Mucosa of stomach (tissue), 1 donor: ENCODE measurements around the gene MYO7A.
A peak's percentile ranks its signal among the peaks of the same experiment; 100 is the strongest.

Source experiments
- H3K27me3 ChIP-seq: one replicate; pipeline ENCODE4 v1.7.0; 2013; ENCODE audit warnings: mild to moderate bottlenecking, low read length; ENCODE audit not compliant: control insufficient read depth, insufficient read depth
- H3K36me3 ChIP-seq: one replicate; pipeline ENCODE4 v1.7.0; 2013; ENCODE audit warnings: low read length; ENCODE audit not compliant: control insufficient read depth, insufficient read depth
- H3K4me1 ChIP-seq: one replicate; pipeline ENCODE4 v1.7.0; 2013; ENCODE audit warnings: mild to moderate bottlenecking, low read length; ENCODE audit not compliant: control insufficient read depth, insufficient read depth
- H3K4me3 ChIP-seq: one replicate; pipeline ENCODE4 v1.7.0; 2013; ENCODE audit warnings: low read length
- H3K9ac ChIP-seq: one replicate; pipeline ENCODE4 v1.7.0; 2013; ENCODE audit warnings: mild to moderate bottlenecking, low read length, moderate library complexity
- H3K9me3 ChIP-seq: one replicate; pipeline ENCODE4 v1.7.0; 2013; ENCODE audit warnings: mild to moderate bottlenecking, low read length, moderate library complexity; ENCODE audit not compliant: control insufficient read depth
- donor health status: Pancreatic carcinoma.

MYO7A gene

DNA sequence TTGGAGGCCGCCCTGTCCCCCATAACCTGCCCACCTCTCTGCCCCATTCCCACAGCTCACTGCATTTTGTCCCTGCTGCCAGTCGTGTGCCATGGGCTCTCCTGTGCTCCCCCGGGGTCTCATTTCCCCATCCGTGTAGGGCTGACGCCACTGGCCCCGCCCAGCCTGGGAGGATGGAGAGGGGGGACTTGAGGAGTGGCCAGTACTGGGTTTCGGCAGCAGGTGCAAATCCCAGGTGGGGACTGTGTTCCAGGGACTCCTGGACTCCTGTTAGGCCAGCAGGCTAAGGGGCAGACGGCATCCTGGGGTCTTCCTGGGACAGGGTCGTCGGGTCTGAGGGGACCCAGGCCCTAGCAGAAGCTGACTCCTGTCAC is 1.2 kb upstream of the MYO7A start:
- Histone ChIP-seq H3K4me3 (peak overlapping the region; percentile 2), H3K9ac (peak overlapping the region; percentile 17)

DNA sequence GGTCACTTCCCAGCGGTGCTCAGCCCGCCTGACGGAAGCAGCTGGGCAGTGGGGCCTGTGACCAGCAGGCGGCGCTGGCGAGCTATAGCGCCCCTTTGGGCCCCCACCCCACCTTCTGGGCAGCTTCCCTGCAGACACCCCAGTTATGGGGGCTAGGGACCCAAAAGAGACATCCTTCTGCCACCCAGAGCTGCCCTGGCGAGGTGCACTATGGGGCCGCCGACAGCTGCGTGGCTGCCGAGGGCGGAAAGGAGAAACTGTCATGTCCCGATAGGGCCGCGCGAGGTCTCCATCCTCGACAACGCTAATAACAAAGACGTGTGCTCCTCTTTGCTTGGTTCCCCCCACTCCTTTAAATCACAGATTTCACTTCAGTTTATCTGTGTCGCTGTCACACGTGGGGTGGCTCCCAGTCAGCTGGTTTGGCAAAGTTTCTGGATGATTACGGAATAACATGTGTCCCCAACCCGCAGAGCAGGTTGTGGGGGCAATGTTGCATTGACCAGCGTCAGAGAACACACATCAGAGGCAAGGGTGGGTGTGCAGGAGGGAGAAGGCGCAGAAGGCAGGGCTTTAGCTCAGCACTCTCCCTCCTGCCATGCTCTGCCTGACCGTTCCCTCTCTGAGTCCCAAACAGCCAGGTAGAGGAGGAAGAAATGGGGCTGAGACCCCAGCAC is 673 bp upstream of the MYO7A start:
- Histone ChIP-seq H3K9me3 (no peaks in the 10 kb centered on the region), H3K4me1 (peaks cover 20% of the 10 kb centered on the region), H3K36me3 (peaks cover 7% of the 10 kb centered on the region), H3K27me3 (no peaks in the 10 kb centered on the region), H3K9ac (peak overlapping the region; percentile 17), H3K4me3 (peak overlapping the region; percentile 2)

More for the DNA sequence above, 1.2 kb upstream of the MYO7A start:
- H3K4me1 ChIP-seq, result peaks cover 20% of the 10 kb centered on the region
- no peaks in the 10 kb centered on the region for H3K9me3 ChIP-seq
- no peaks in the 10 kb centered on the region for H3K27me3 ChIP-seq
- H3K36me3 ChIP-seq, result peaks cover 9% of the 10 kb centered on the region

DNA sequence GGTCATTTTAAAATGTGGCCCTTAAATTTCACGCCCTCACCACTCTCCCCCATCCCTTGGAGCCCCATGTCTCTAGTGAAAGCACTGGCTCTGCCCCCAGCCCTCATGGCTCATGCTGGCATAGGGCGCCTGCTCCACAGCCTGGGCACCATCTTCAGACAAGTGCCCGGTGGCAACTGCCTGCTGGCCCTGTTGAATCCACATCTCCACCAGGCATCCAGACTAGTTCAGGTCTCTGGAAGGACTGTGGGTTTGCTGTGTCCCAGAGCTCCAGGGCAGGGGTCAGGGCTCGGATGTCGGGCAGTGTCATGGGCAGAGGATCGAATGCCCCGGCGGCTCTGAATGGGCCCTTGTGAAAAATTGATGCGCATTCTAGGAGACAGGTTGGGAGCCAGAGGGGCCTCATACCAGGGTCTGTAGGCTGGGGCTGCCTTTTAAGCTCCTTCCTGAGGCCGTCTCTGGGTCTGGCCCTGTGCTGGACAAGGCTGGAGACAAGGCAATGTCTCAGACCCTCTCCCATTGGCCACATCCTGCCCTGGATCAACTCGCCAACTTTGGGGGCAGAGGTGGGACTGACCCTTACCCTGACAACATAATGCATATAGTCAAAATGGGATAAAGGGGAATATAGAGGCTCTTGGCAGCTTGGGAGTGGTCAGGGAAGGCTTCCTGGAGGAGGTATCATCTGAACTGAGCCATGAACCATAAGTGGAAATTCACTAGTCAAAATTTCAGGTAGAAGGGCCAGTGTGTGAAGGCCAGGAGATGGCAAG is 1.2 kb downstream of the MYO7A start:
- no peaks in the 10 kb centered on the region for H3K36me3 ChIP-seq
- H3K9ac ChIP-seq, result no peak overlapping the region
- no peak overlapping the region for H3K4me3 ChIP-seq
- no peaks in the 10 kb centered on the region for H3K9me3 ChIP-seq
- peaks cover 20% of the 10 kb centered on the region for H3K4me1 ChIP-seq
- no peaks in the 10 kb centered on the region for H3K27me3 ChIP-seq

DNA sequence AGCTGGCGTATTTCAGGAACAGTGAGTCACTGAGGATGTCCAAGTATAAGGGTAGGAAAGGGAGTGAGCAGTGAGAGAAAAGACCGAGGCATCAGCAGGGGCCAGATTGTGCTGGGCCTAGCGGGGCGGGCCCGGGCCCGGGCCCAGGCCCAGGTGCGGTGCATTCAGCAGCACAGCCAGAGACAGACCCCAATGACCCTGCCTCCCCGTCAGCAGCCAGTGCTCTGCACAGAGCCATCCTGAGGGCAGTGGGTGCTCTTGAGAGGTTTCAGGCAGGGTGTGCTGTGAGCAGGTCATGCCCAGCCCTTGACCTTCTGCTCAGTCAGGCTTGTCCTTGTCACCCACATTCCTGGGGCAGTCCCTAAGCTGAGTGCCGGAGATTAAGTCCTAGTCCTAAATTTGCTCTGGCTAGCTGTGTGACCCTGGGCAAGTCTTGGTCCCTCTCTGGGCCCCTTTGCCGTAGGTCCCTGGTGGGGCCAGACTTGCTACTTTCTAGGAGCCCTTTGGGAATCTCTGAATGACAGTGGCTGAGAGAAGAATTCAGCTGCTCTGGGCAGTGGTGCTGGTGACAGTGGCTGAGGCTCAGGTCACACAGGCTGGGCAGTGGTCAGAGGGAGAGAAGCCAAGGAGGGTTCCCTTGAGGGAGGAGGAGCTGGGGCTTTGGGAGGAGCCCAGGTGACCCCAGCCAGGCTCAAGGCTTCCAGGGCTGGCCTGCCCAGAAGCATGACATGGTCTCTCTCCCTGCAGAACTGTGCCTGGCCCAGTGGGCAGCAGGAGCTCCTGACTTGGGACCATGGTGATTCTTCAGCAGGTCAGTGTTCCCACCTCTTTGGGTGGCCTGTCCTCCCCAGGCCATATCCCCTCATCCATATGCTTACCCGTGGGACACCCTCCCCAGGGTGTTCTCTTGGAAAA is 2.1 kb downstream of the MYO7A start:
- H3K9me3 ChIP-seq, result no peaks in the 10 kb centered on the region
- H3K4me3 ChIP-seq, result no peak overlapping the region
- H3K36me3 ChIP-seq, result no peaks in the 10 kb centered on the region
- no peaks in the 10 kb centered on the region for H3K27me3 ChIP-seq
- H3K4me1 ChIP-seq, result peaks cover 20% of the 10 kb centered on the region
- no peak overlapping the region for H3K9ac ChIP-seq

DNA sequence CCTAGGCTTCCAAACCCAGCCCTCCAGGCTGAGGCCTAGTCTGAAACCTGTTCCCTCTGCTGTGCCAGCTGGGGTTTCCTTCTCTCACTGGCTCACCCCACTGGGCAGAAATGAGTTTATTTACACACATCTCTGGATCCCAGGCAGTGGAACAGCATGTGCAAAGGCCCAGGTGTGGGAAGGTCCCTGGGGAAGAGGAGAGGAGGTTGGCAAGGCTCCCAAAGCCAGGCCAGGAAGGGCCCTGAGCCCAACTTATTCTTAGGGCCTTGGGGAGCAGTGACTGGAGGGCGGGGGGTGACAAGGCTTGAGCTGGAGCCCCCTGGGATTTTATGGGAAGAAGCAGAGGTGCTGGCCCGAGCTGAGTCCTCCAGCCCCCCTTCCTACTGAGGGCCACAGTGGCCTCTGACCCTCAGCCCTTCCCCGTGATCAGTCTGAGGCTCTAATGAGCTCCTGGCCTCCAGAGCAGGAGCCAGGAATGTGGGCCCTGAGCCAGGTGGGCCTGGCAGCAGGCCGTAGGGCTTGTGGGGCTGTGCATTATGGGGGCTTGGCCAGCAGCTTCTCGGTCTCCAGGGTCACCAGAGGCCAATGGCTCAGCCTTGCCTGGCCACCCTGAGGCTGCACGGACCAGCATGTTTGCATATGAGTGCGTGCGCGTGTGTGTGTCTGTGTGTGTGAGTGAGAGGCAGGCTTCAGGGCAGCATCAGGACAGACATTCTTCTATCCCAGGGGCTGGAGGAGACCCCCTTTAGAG is 2.9 kb downstream of the MYO7A start:
- Histone ChIP-seq H3K4me1 (peaks cover 20% of the 10 kb centered on the region), H3K27me3 (no peaks in the 10 kb centered on the region), H3K4me3 (no peak overlapping the region), H3K9ac (no peak overlapping the region), H3K36me3 (no peaks in the 10 kb centered on the region), H3K9me3 (no peaks in the 10 kb centered on the region)

DNA sequence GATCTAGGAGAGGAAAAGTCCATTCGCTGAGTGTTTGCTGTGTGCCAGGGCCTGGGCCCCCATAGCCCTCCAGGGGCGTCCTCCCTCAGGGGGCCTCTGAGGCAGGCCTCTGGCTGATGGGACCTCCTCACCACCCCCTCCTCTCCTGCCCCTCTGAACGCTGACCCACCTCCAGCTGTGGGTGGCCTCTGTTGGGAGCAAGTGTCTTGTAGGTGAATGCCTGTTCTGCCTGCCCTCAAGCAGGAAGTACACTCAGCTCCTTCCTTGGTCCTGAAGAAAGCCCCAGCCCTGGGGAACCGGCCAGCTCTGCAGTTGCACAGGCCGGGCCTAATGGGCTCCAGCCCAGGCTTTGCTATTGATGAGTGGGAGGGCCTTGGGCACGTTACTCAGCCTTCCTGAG is 3.5 kb downstream of the MYO7A start:
- H3K27me3 ChIP-seq, result no peaks in the 10 kb centered on the region

DNA sequence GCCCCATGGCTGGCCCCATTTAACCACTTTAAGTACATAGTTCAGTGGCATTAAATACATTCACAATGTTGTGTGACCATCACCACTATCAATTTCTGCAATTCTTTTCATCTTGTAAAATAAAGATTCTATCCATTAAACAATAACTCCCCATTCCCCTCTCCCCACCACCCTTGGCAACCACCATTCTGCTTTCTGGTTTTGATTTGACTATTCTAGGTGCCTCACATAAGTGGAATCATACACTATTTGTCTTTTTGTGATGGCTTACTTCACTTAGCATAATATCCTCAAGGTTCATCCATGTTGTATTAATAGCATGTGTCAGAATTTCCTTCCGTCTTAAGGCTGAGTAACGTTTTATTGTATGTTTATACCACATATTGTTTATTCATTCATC is 7.0 kb downstream of the MYO7A start:
- Histone ChIP-seq H3K36me3 (no peaks in the 10 kb centered on the region), H3K4me3 (no peak overlapping the region), H3K9ac (no peak overlapping the region), H3K9me3 (no peaks in the 10 kb centered on the region), H3K4me1 (peaks cover 5% of the 10 kb centered on the region), H3K27me3 (peaks cover 3% of the 10 kb centered on the region)

More for the DNA sequence above, 3.5 kb downstream of the MYO7A start:
- Histone ChIP-seq H3K36me3 (no peaks in the 10 kb centered on the region), H3K4me3 (no peak overlapping the region), H3K9me3 (no peaks in the 10 kb centered on the region), H3K4me1 (peaks cover 17% of the 10 kb centered on the region), H3K9ac (no peak overlapping the region)

DNA sequence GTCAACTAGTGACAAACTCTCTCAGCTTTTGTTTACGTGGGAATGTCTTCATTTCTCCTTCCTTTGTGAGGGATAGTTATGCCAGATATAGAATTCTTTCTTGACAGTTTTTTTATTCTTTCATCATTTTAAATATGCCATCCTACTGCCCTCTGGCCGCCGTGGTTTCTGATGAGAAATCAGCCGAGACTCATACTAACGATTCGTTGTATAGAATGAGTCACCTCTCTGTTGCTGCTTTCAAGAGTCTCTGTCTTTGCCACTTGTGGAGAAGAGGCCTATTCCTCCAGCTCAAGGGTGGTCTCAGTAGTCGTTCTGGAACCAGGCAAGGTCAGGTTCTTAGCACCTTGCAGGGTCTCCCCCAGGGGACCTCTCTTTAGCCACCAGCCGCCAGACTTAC is 8.0 kb downstream of the MYO7A start:
- Histone ChIP-seq H3K9me3 (no peaks in the 10 kb centered on the region), H3K4me1 (peaks cover 15% of the 10 kb centered on the region), H3K4me3 (no peak overlapping the region), H3K27me3 (peaks cover 3% of the 10 kb centered on the region), H3K9ac (no peak overlapping the region), H3K36me3 (no peaks in the 10 kb centered on the region)

DNA sequence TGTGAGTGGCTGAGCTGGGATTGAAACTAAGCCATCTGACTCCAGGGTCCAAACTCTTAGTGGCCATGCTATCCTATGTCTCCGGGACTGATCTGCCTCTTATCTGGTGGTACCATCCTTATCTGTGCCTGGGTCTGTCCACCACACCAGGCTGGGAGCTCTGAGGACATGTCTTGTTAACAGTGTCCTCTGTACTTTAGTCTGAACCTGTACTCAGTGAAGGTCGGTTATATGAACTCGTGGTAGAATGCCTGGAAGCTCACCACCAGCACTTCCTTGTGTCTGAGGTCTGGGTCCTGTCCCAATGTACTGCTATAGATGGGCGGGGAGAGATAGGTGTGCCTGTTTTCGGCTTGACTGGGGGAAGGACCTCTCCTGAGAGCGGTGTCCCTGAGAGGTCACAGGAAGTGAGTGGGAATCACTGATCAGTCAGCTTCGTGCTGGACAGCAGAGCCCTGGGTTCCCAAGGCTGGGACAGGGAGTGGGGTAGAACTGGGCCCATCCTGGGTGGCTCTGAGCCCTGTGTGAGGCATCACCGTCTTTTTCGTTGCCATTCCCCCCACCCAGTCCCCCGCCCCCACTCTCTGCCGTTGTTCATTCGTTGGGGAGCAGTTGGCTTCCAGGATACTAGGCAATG is 8.9 kb downstream of the MYO7A start:
- no peak overlapping the region for H3K4me3 ChIP-seq
- peaks cover 23% of the 10 kb centered on the region for H3K4me1 ChIP-seq
- no peaks in the 10 kb centered on the region for H3K36me3 ChIP-seq
- H3K9ac ChIP-seq, result no peak overlapping the region
- no peaks in the 10 kb centered on the region for H3K9me3 ChIP-seq
- peaks cover 3% of the 10 kb centered on the region for H3K27me3 ChIP-seq

DNA sequence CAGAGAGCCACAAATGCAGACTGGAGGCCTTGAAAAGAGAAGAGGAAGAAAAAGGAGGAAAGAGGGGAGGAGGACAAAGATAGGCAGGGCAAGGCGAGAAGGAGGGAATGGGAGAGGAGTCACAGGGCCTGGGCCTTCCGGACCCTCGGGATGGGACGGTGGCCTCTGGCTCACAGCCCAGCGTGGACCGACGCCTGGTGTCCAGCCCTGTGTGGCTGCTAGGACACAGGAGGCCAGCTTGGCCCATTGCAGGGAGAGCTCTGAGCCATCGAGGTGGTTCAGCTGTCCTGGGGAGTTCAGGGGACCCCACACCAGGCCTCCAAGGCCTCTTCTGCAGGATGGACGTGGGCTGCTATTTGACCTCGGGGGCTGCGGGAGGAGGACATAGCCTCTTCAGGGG is 9.4 kb downstream of the MYO7A start:
- peaks cover 3% of the 10 kb centered on the region for H3K27me3 ChIP-seq
- H3K4me1 ChIP-seq, result peaks cover 27% of the 10 kb centered on the region
- no peaks in the 10 kb centered on the region for H3K36me3 ChIP-seq
- H3K9ac ChIP-seq, result no peak overlapping the region
- no peak overlapping the region for H3K4me3 ChIP-seq
- no peaks in the 10 kb centered on the region for H3K9me3 ChIP-seq

DNA sequence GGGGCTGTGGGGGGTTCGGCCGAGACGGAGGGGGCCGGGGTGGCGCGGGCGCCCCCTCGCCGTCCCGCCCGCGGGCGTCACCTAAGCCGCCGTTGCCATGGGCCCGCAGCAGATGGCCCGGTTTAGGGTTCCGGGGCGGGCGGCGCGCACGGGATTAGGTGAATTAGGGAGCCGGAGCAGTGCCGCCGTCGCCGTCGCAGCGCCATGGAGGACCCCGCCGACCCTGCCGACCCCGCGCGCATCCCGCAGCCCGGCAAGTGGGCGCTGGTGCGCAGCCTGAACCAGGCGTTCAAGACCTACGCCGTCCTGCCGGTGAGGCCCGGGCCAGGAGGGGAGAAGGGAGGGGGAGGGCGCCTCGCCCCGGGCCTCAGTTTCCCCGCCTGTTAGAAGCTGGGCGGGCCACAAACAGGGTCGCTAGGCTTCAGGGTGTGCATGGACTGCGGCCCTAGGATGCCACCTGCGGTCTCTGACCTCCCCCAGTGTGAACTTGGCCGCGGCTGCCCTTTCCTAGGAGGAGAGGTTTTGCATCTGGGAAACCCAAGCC is 10.1 kb downstream of the MYO7A start:
- Histone ChIP-seq H3K4me3 (no peak overlapping the region), H3K9me3 (no peaks in the 10 kb centered on the region), H3K27me3 (peaks cover 3% of the 10 kb centered on the region), H3K9ac (no peak overlapping the region), H3K4me1 (peaks cover 27% of the 10 kb centered on the region), H3K36me3 (no peaks in the 10 kb centered on the region)
